H1 (cell line): Measurements from ENCODE around the gene ALPL. TPM values are rescaled to one million over a fixed set of nuclear protein-coding genes. Genes with fewer than 3 reads are reported as not detected.

Experiments used
- CTCF ChIA-PET: fragments of 300-600 bp; sonication (Branson Sonifier 250); formaldehyde crosslinking; loops from one replicate; lab custom pipeline; 2021; ENCODE audit not compliant: partially characterized antibody; lab: Charles Lee
- POLR2A ChIA-PET: fragments of 300-600 bp; sonication (Branson Sonifier 250); formaldehyde crosslinking; loops from one replicate; lab custom pipeline; 2021; ENCODE audit warnings: inconsistent platforms; ENCODE audit not compliant: partially characterized antibody; lab: Charles Lee
- DNase-seq, 2 experiments: peaks; one replicate each; pipeline versions ENCODE4 v3.0.0 to v3.0.0-alpha.2; 2010 to 2022; ENCODE audit warnings: low spot score in 2 of 2, low read depth in 1 of 2, mixed read lengths in 1 of 2
- FAIRE-seq: peaks from 2 replicates; lab custom pipeline; 2011; peaks lifted over from hg19 to GRCh38; lab: Jason Lieb, UNC
- H2AFZ ChIP-seq: 2 replicates; pipeline ENCODE4 v1.8.1; 2012; ENCODE audit warnings: low read length, inconsistent platforms
- H2AK5ac ChIP-seq: 2 replicates; pipeline ENCODE4 v1.6.1; 2013; ENCODE audit warnings: low read depth, low read length
- H2BK120ac ChIP-seq: replicated peaks from 2 replicates; pipeline ENCODE3; 2013; ENCODE audit warnings: low read depth, low read length, inconsistent platforms
- H2BK12ac ChIP-seq: 2 replicates; pipeline ENCODE4 v1.6.1; 2013; ENCODE audit warnings: low read depth, low read length
- H2BK15ac ChIP-seq: 2 replicates; pipeline ENCODE4 v1.6.1; 2013; ENCODE audit warnings: low read length
- H2BK20ac ChIP-seq: 2 replicates; pipeline ENCODE4 v1.6.1; 2013; ENCODE audit warnings: low read length
- H2BK5ac ChIP-seq: 2 replicates; pipeline ENCODE4 v1.6.1; 2013; ENCODE audit warnings: low read depth, low read length
- H3K14ac ChIP-seq: 2 replicates; pipeline ENCODE4 v1.6.1; 2013; ENCODE audit warnings: inconsistent platforms; ENCODE audit not compliant: insufficient read length
- H3K18ac ChIP-seq: 2 replicates; pipeline ENCODE4 v1.6.1; 2013; ENCODE audit warnings: low read length; ENCODE audit errors: extremely low read depth
- H3K23ac ChIP-seq: 2 replicates; pipeline ENCODE4 v1.6.1; 2013; ENCODE audit warnings: inconsistent platforms; ENCODE audit not compliant: insufficient read length
- H3K23me2 ChIP-seq: 2 replicates; pipeline ENCODE4 v1.6.1; 2013; ENCODE audit warnings: low read depth, low read length
- H3K27ac ChIP-seq: 2 replicates; pipeline ENCODE4 v1.6.1; 2011; ENCODE audit warnings: low read depth, low read length, inconsistent platforms
- H3K27me3 ChIP-seq, 4 experiments: replicated peaks in 1 of 4; 1 replicate in 1 of 4; 2 replicates in 3 of 4; pipeline versions ENCODE4 v1.6.1 to v1.8.1; 2011 to 2013; ENCODE audit warnings: low read length in 3 of 4, mild to moderate bottlenecking in 3 of 4, inconsistent platforms in 2 of 4, mixed read lengths in 2 of 4, moderate library complexity in 1 of 4; ENCODE audit not compliant: control insufficient read depth in 3 of 4, insufficient read depth in 3 of 4; ENCODE audit errors: extremely low read depth in 1 of 4
- H3K36me3 ChIP-seq, 4 experiments: 2 replicates each; pipeline versions ENCODE4 v1.6.1 to v1.8.1; 2011 to 2013; ENCODE audit warnings: mild to moderate bottlenecking in 4 of 4, low read length in 3 of 4, moderate library complexity in 2 of 4, control low read depth in 1 of 4, inconsistent platforms in 1 of 4; ENCODE audit not compliant: insufficient read depth in 4 of 4, control insufficient read depth in 2 of 4
- H3K4ac ChIP-seq: replicated peaks from 2 replicates; pipeline ENCODE3; 2013; ENCODE audit warnings: low read length, low read depth, mixed read lengths, inconsistent platforms; ENCODE audit not compliant: insufficient read length
- H3K4me1 ChIP-seq, 4 experiments: replicated peaks in 1 of 4; 1 replicate in 1 of 4; 2 replicates in 3 of 4; pipeline versions ENCODE4 v1.6.1 to v1.8.1; 2011 to 2013; ENCODE audit warnings: low read length in 3 of 4, inconsistent platforms in 2 of 4, mixed read lengths in 1 of 4; ENCODE audit not compliant: insufficient read depth in 4 of 4, control insufficient read depth in 3 of 4
- H3K4me2 ChIP-seq, 2 experiments: 2 replicates each; pipeline versions ENCODE4 v1.6.1 to v1.8.1; 2011 to 2013; ENCODE audit warnings: low read depth in 2 of 2, low read length in 2 of 2, control low read depth in 1 of 2, inconsistent platforms in 1 of 2, mild to moderate bottlenecking in 1 of 2; ENCODE audit not compliant: insufficient read depth in 1 of 2
- H3K4me3 ChIP-seq, 4 experiments: fragments of 200-600, 300-600 bp in 1 of 4; sonication (generic), shearing (Covaris generic), sonication (Bioruptor Twin) in 1 of 4; 2 replicates each; pipeline versions ENCODE4 v1.5.1 to v1.8.1; 2011 to 2016; ENCODE audit warnings: low read length in 4 of 4, low read depth in 3 of 4, control low read depth in 2 of 4, inconsistent platforms in 2 of 4, mild to moderate bottlenecking in 2 of 4, mixed read lengths in 1 of 4, moderate library complexity in 1 of 4; ENCODE audit not compliant: insufficient read depth in 2 of 4; ENCODE audit errors: extremely low read depth in 1 of 4
- H3K56ac ChIP-seq: replicated peaks from 2 replicates; pipeline ENCODE3; 2013; ENCODE audit warnings: low read depth, mild to moderate bottlenecking, mixed read lengths, low read length, inconsistent platforms; ENCODE audit not compliant: insufficient read length
- H3K79me1 ChIP-seq: 2 replicates; pipeline ENCODE4 v1.6.1; 2013; ENCODE audit warnings: low read depth, low read length, control low read depth
- H3K79me2 ChIP-seq, 2 experiments: 2 replicates each; pipeline versions ENCODE4 v1.6.1 to v1.8.1; 2012 to 2013; ENCODE audit warnings: low read length in 2 of 2, mild to moderate bottlenecking in 2 of 2, inconsistent platforms in 1 of 2; ENCODE audit not compliant: insufficient read depth in 2 of 2, control insufficient read depth in 1 of 2
- H3K9ac ChIP-seq, 4 experiments: replicated peaks in 1 of 4; 1 replicate in 1 of 4; 2 replicates in 3 of 4; pipeline versions ENCODE4 v1.6.1 to v1.8.1; 2011 to 2013; ENCODE audit warnings: low read depth in 3 of 4, low read length in 3 of 4, control low read depth in 2 of 4, mild to moderate bottlenecking in 2 of 4, moderate library complexity in 2 of 4, inconsistent platforms in 1 of 4; ENCODE audit errors: extremely low read depth in 1 of 4
- H3K9me3 ChIP-seq, 2 experiments: 2 replicates each; pipeline versions ENCODE4 v1.6.1 to v1.8.1; 2012 to 2013; ENCODE audit warnings: mild to moderate bottlenecking in 2 of 2, moderate library complexity in 2 of 2, control low read depth in 1 of 2, inconsistent platforms in 1 of 2, low read depth in 1 of 2, low read length in 1 of 2, mixed read lengths in 1 of 2; ENCODE audit not compliant: insufficient read depth in 2 of 2
- H4K20me1 ChIP-seq, 2 experiments: replicated peaks in 1 of 2; 2 replicates each; pipeline versions ENCODE3 to v1.8.1; 2011 to 2013; ENCODE audit warnings: inconsistent platforms in 2 of 2, low read length in 2 of 2, mild to moderate bottlenecking in 1 of 2; ENCODE audit not compliant: insufficient read depth in 2 of 2, control insufficient read depth in 1 of 2
- H4K5ac ChIP-seq: 2 replicates; pipeline ENCODE4 v1.6.1; 2013; ENCODE audit warnings: low read length, low read depth, mixed read lengths, inconsistent platforms; ENCODE audit not compliant: insufficient read length
- H4K8ac ChIP-seq: 2 replicates; pipeline ENCODE4 v1.8.0; 2013; ENCODE audit warnings: mild to moderate bottlenecking, moderate library complexity, low read length, inconsistent platforms; ENCODE audit not compliant: insufficient read depth; ENCODE audit errors: extremely low read depth
- H4K91ac ChIP-seq: replicated peaks from 2 replicates; pipeline ENCODE3; 2013; ENCODE audit warnings: low read length, mixed read lengths, inconsistent platforms; ENCODE audit not compliant: insufficient read length
- SIX5 ChIP-seq: IDR thresholded peaks from 2 replicates; pipeline ENCODE4 v1.6.1; 2011; ENCODE audit warnings: mild to moderate bottlenecking, low read depth, low read length
- TBP ChIP-seq: IDR thresholded peaks from 2 replicates; pipeline ENCODE4 v1.6.1; 2011; ENCODE audit warnings: low read depth, low read length, improper control_type of control experiment
- WGBS, 2 experiments: shearing (Covaris generic) in 1 of 2; methylation state at CpG; one replicate each; pipeline versions ENCODE4 v1.1.6 to v1.1.7; 2013 to 2015; ENCODE audit warnings: low lambda C conversion rate in 2 of 2, mixed read lengths in 2 of 2, inconsistent platforms in 1 of 2, low coverage in 1 of 2, missing lambda C conversion rate in 1 of 2; ENCODE audit not compliant: insufficient replicate concordance in 2 of 2, insufficient coverage in 1 of 2, insufficient read length in 1 of 2; ENCODE audit errors: extremely low coverage in 1 of 2, missing lambda C conversion rate in 1 of 2; 5-methylcytosine and 5-hydroxymethylcytosine counted together
- polyA plus RNA-seq, 7 experiments: library from polyadenylated mRNA; depleted of rRNA in 3 of 7; stranded (reverse) in 5 of 7; unstranded in 2 of 7; fragments of >200 nt in 5 of 7; fragments of 200-250 nt in 2 of 7; gene quantifications; 1 replicate in 5 of 7; 2 replicates in 1 of 7; 4 replicates in 1 of 7; pipeline versions ENCODE4 v1.2.1 to v1.2.3, GENCODE V29; 2011 to 2013; ENCODE audit warnings: missing spikeins in 2 of 7, mixed read lengths in 2 of 7
- total RNA-seq: library from RNA; stranded (reverse); fragmentation: NEBNext Ultra II Directional; extraction: Animal tissue kit (Norgen Biotek cat#: 25700); gene quantifications from 2 replicates; pipeline ENCODE4 v1.2.1, GENCODE V29; 2021
- TF ChIP-seq, protein P1 (sequence below): IDR thresholded peaks from 2 replicates; pipeline ENCODE4 v1.6.1; 2012; ENCODE audit warnings: inconsistent platforms

The ALPL gene
- total and polyA plus RNA-seq, 2 of the 8 experiments (the other 6 are each of a cell fraction or from before 2014, with no cell fraction given): 175 to 362 TPM

DNA sequence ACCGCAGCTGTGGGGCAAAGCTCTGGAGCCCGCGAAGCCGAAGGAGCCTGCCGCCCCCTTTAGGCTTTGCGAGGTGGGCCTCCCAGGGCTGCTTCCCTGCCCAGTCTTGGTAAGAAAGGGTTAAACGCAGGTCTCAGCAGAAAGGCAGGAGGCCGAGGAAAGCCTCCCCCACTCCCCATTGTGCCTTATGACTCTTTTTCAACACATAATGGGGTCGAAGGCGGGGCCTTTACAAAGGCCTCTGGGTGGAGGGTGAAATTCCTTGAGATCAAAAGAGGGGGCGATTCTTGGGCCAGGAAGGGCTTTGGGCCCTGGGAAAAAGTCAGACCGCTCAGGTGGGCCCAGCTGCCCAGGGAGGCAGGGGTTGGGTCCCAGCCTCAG is 880 bp downstream of the ALPL start:
- DNase-seq (peak; percentile 71 to 77), FAIRE-seq (peak; percentile 65)
- Histone ChIP-seq H2BK20ac (no peak overlapping the region), H3K4me2 (peak overlapping the region; percentile 70 to 87), H2BK15ac (no peak overlapping the region), H3K9me3 (no peaks in the 10 kb centered on the region), H4K91ac (no peak overlapping the region), H4K8ac (no peak overlapping the region), H3K4ac (no peak overlapping the region), H4K20me1 (peaks cover 10 to 26% of the 10 kb centered on the region in 2 experiments), H4K5ac (no peak overlapping the region), H2BK120ac (peak overlapping the region; percentile 80), H2AFZ (no peak overlapping the region), H3K36me3 (peaks cover 0 to 5% (median 0%) of the 10 kb centered on the region in 4 experiments; a peak in 2 of 8 replicates), H3K23me2 (peaks cover 10% of the 10 kb centered on the region; the same call in 1 of the 2 replicates), H3K14ac (no peak overlapping the region), H3K4me1 (peaks cover 14 to 22% (median 17%) of the 10 kb centered on the region in 4 experiments), H3K27ac (no peak overlapping the region), H3K56ac (no peak overlapping the region), H3K27me3 (peaks cover 0 to 17% (median 10%) of the 10 kb centered on the region in 4 experiments; a peak in 6 of 7 replicates), H3K79me1 (peaks cover 4% of the 10 kb centered on the region), H3K9ac (peak overlapping the region in 3 of 4 experiments; percentile 22 to 73 (median 67); a peak in 4 of 7 replicates), H3K79me2 (peaks cover 12 to 46% of the 10 kb centered on the region in 2 experiments; a peak in 3 of 4 replicates), H3K23ac (no peak overlapping the region), H2AK5ac (no peak overlapping the region), H2BK12ac (0 out of 2 replicates have a peak overlapping the region, but pooled peaks have one; percentile 19), H3K4me3 (peak overlapping the region; percentile 78 to 92 (median 80)), H3K18ac (peak overlapping the region; percentile 96), H2BK5ac (peak overlapping the region; percentile 80; the same call in 1 of the 2 replicates)
- 2% methylated on average over 9 of the region's 12 CpGs; no CpG with 5 or more reads in 1 of the 2 experiments for WGBS, 2 experiments
- ChIA-PET POLR2A (interaction anchor here (0.6 to 1.7 kb wide), 7 partner anchors 8 to 87 kb away, joined by 3 to 8 read pairs (median 3); no protein-coding TSS in a partner anchor), CTCF (interaction anchor here (1.0 to 26.3 kb wide), 14 partner anchors 13 to 278 kb away, joined by 3 to 372 read pairs (median 12); no protein-coding TSS in a partner anchor)
- TF ChIP-seq, protein P1, sequence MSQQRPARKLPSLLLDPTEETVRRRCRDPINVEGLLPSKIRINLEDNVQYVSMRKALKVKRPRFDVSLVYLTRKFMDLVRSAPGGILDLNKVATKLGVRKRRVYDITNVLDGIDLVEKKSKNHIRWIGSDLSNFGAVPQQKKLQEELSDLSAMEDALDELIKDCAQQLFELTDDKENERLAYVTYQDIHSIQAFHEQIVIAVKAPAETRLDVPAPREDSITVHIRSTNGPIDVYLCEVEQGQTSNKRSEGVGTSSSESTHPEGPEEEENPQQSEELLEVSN: no peak
- TF ChIP-seq SIX5: no peak
- no peak for TF ChIP-seq TBP
